Skeletal muscle cell (primary cell): ENCODE results near the gene SH3PXD2A.
"Not testable (repeated sequence)": the region's sequence is repeated elsewhere in the genome, so short reads cannot be mapped to it uniquely, and the experiment has no call there.

Experiments
- DNase-seq: peaks from one replicate; pipeline ENCODE4 v3.0.0-alpha.2; 2010; ENCODE audit warnings: low read depth
- H3K4me3 ChIP-seq: 2 replicates; pipeline ENCODE4 v1.5.1; 2011; ENCODE audit warnings: low read depth, mild to moderate bottlenecking, control low read depth, low read length, moderate library complexity

Gene SH3PXD2A

GRCh38 chr10:103852189-103852711 lies 3.1 kb downstream of the SH3PXD2A start:
- peak overlapping the region; percentile 80 for H3K4me3 ChIP-seq
- peak; percentile 95 for DNase-seq

GRCh38 chr10:103851261-103851660 lies 4.1 kb downstream of the SH3PXD2A start:
- DNase-seq: no peak
- no peak overlapping the region for H3K4me3 ChIP-seq

- no peak for DNase-seq
- peak overlapping the region; percentile 23 for H3K4me3 ChIP-seq
These were observed 4.8 kb downstream of the SH3PXD2A start for GRCh38 chr10:103850572-103850895.

- peak; percentile 90 for DNase-seq
- peak overlapping the region; percentile 23 for H3K4me3 ChIP-seq
These were observed 5.3 kb downstream of the SH3PXD2A start for GRCh38 chr10:103849880-103850571.

GRCh38 chr10:103849212-103849877 lies 6.0 kb downstream of the SH3PXD2A start:
- DNase-seq: no peak
- H3K4me3 ChIP-seq: peak overlapping the region; percentile 23

GRCh38 chr10:103847909-103848468 lies 7.4 kb downstream of the SH3PXD2A start:
- DNase-seq: no peak
- H3K4me3 ChIP-seq: no peak overlapping the region

GRCh38 chr10:103847346-103847745 lies 8.0 kb downstream of the SH3PXD2A start:
- H3K4me3 ChIP-seq: no peak overlapping the region
- no peak for DNase-seq

GRCh38 chr10:103845972-103846371 lies 9.4 kb downstream of the SH3PXD2A start:
- no peak for DNase-seq
- H3K4me3 ChIP-seq: no peak overlapping the region

- DNase-seq, H3K4me3 ChIP-seq: not testable (repeated sequence)
These were observed 10.0 kb downstream of the SH3PXD2A start for GRCh38 chr10:103845346-103845745.

- DNase-seq: no peak
- no peak overlapping the region for H3K4me3 ChIP-seq
These were observed 11.4 kb downstream of the SH3PXD2A start for GRCh38 chr10:103843854-103844570.

- DNase-seq: no peak
- H3K4me3 ChIP-seq: no peak overlapping the region
These were observed 12.3 kb downstream of the SH3PXD2A start for GRCh38 chr10:103843045-103843444.

- no peak for DNase-seq
- H3K4me3 ChIP-seq: no peak overlapping the region
These were observed 12.8 kb downstream of the SH3PXD2A start for GRCh38 chr10:103842605-103843004.

- DNase-seq: no peak
These were observed 13.9 kb downstream of the SH3PXD2A start for GRCh38 chr10:103841519-103841918.

GRCh38 chr10:103840740-103841070 lies 14.7 kb downstream of the SH3PXD2A start:
- DNase-seq: no peak

More at GRCh38 chr10:103841519-103841918, 13.9 kb downstream of the SH3PXD2A start:
- no peak overlapping the region for H3K4me3 ChIP-seq

GRCh38 chr10:103839872-103840739 lies 15.3 kb downstream of the SH3PXD2A start:
- DNase-seq: no peak
- H3K4me3 ChIP-seq: no peak overlapping the region

More at GRCh38 chr10:103840740-103841070, 14.7 kb downstream of the SH3PXD2A start:
- H3K4me3 ChIP-seq: no peak overlapping the region

GRCh38 chr10:103839519-103839871 lies 15.9 kb downstream of the SH3PXD2A start:
- H3K4me3 ChIP-seq: no peak overlapping the region
- DNase-seq: no peak

- no peak for DNase-seq
- no peak overlapping the region for H3K4me3 ChIP-seq
These were observed 16.4 kb downstream of the SH3PXD2A start for GRCh38 chr10:103838862-103839518.

GRCh38 chr10:103838070-103838395 lies 17.3 kb downstream of the SH3PXD2A start:
- no peak overlapping the region for H3K4me3 ChIP-seq

More at GRCh38 chr10:103838070-103838395, 17.3 kb downstream of the SH3PXD2A start:
- no peak for DNase-seq
